PC-3 (cell line): ENCODE measurements around the gene SPTLC2. TPM values are rescaled to one million over a fixed set of nuclear protein-coding genes. Genes with fewer than 3 reads are reported as not detected.
A peak's percentile ranks its signal among the peaks of the same experiment; 100 is the strongest.
"Not testable (repeated sequence)": the region's sequence is repeated elsewhere in the genome, so short reads cannot be mapped to it uniquely, and the experiment has no call there.

Experiments
- ATAC-seq: fragments of 200-7000 bp; cut with Tn5 transposase; 2 replicates; pipeline ENCODE4 v1.9.1; 2020; ENCODE audit warnings: mild to moderate bottlenecking, moderate library complexity
- BruUV-seq: library from RNA; stranded (reverse); fragments of 400-500 nt; replicated peaks from 2 replicates; lab custom pipeline; 2021; lab: Mats Ljungman, UMichigan
- CTCF ChIA-PET: fragments of 300-600 bp; sonication (Branson Sonifier 250); formaldehyde crosslinking; loops from one replicate; lab custom pipeline; 2022; ENCODE audit warnings: antibody characterized with exemption; lab: Charles Lee
- POLR2A ChIA-PET: fragments of 300-600 bp; sonication (Branson Sonifier 250); formaldehyde crosslinking; loops from one replicate; lab custom pipeline; 2022; ENCODE audit warnings: antibody characterized with exemption; ENCODE audit not compliant: unreplicated experiment; lab: Charles Lee
- DNase-seq: peaks from one replicate; pipeline ENCODE4 v3.0.0-alpha.2; 2015
- H2AFZ ChIP-seq: fragments of 300-600 bp; sonication (generic); 2 replicates; pipeline ENCODE4 v1.6.0; 2016; ENCODE audit warnings: antibody characterized with exemption, low read length
- H3F3A ChIP-seq: fragments of 300-600 bp; sonication (generic); one replicate; pipeline ENCODE4 v1.6.0; 2017; ENCODE audit warnings: antibody characterized with exemption, low read length, control low read depth, mild to moderate bottlenecking; ENCODE audit not compliant: unreplicated experiment
- H3K27ac ChIP-seq: fragments of 300-600 bp; sonication (generic); 2 replicates; pipeline ENCODE4 v1.5.1; 2016; ENCODE audit warnings: mild to moderate bottlenecking, low read length
- H3K27me3 ChIP-seq: fragments of 300-600 bp; sonication (generic); 2 replicates; pipeline ENCODE4 v1.6.1; 2016; ENCODE audit warnings: low read length, mixed read lengths
- H3K36me3 ChIP-seq: fragments of 300-600 bp; sonication (generic); 2 replicates; pipeline ENCODE4 v1.6.1; 2016; ENCODE audit warnings: low read depth, mixed run types, low read length, mixed read lengths
- H3K4me1 ChIP-seq: fragments of 300-600 bp; sonication (generic); 2 replicates; pipeline ENCODE4 v1.5.1; 2016; ENCODE audit warnings: low read length; ENCODE audit not compliant: insufficient read depth
- H3K4me2 ChIP-seq: fragments of 300-600 bp; sonication (generic); 2 replicates; pipeline ENCODE4 v1.6.0; 2016; ENCODE audit warnings: low read length
- H3K4me3 ChIP-seq: fragments of 300-600 bp; sonication (generic); 2 replicates; pipeline ENCODE4 v1.5.1; 2016; ENCODE audit warnings: mild to moderate bottlenecking, low read length, mixed read lengths
- H3K79me2 ChIP-seq: fragments of 300-600 bp; sonication (generic); 2 replicates; pipeline ENCODE4 v1.6.1; 2017; ENCODE audit warnings: low read length, mixed read lengths
- H3K9ac ChIP-seq: fragments of 300-600 bp; sonication (generic); 2 replicates; pipeline ENCODE4 v1.6.0; 2016; ENCODE audit warnings: mild to moderate bottlenecking, low read length
- H3K9me2 ChIP-seq: fragments of 300-600 bp; sonication (generic); replicated peaks from 2 replicates; pipeline ENCODE4 v1.6.1; 2016; ENCODE audit warnings: mixed run types, low read length, mixed read lengths
- H3K9me3 ChIP-seq: fragments of 300-600 bp; sonication (generic); 2 replicates; pipeline ENCODE4 v1.6.1; 2016; ENCODE audit warnings: low read length, mixed read lengths
- H4K20me1 ChIP-seq: fragments of 300-600 bp; sonication (generic); 2 replicates; pipeline ENCODE4 v1.6.1; 2016; ENCODE audit warnings: low read length, mixed read lengths
- CTCF ChIP-seq: fragments of 300-600 bp; sonication (generic); conservative IDR thresholded peaks from 2 replicates; pipeline ENCODE4 v1.5.1; 2017; ENCODE audit warnings: antibody characterized with exemption, low read depth, mild to moderate bottlenecking, low read length
- EZH2 ChIP-seq: fragments of 300-600 bp; sonication (generic); IDR thresholded peaks from one replicate; pipeline ENCODE4 v1.6.1; 2017; ENCODE audit warnings: antibody characterized with exemption, mild to moderate bottlenecking, low read length; ENCODE audit not compliant: unreplicated experiment
- EZH2phosphoT487 ChIP-seq: fragments of 300-600 bp; sonication (generic); IDR thresholded peaks from 2 replicates; pipeline ENCODE4 v1.6.1; 2018; ENCODE audit warnings: mild to moderate bottlenecking, antibody characterized with exemption, low read length, borderline replicate concordance
- intact Hi-C: fragments of 100-400 bp; cut with micrococcal nuclease; formaldehyde crosslinking; loops from 2 replicates; pipeline ENCODE4 v1.9.0; 2023
- total RNA-seq: library from RNA; depleted of rRNA; stranded (reverse); fragments of >200 nt; gene quantifications from 2 replicates; pipeline ENCODE4 v1.2.3, GENCODE V29; 2014

SPTLC2 gene
- total RNA-seq, 1 experiment from 2014 or later = 27.6 TPM

- H3K4me3 ChIP-seq = no peak overlapping the region
- H4K20me1 ChIP-seq = 0 out of 2 replicates have a peak, but pooled peaks cover 4% of the 10 kb centered on the region
- peak; percentile 82 for DNase-seq
- no peak overlapping the region for H2AFZ ChIP-seq
- CTCF ChIA-PET = no interaction called here
- H3F3A ChIP-seq = no peaks in the 10 kb centered on the region
- POLR2A ChIA-PET = no interaction called here
- peaks cover 40% of the 10 kb centered on the region; the same call in 1 of the 2 replicates for H3K36me3 ChIP-seq
- H3K9me3 ChIP-seq = no peaks in the 10 kb centered on the region
- no peak overlapping the region; the same call in 1 of the 2 replicates for H3K27ac ChIP-seq
- intact Hi-C loops = no loop called here
- TF ChIP-seq EZH2phosphoT487 (no peak), EZH2 (no peak), CTCF (no peak)
- peak overlapping the region; percentile 44 for H3K4me2 ChIP-seq
- no TSS peak for BruUV-seq
- H3K4me1 ChIP-seq = peaks cover 31% of the 10 kb centered on the region
- H3K79me2 ChIP-seq = peaks cover 60% of the 10 kb centered on the region
- H3K9ac ChIP-seq = no peak overlapping the region
- H3K9me2 ChIP-seq = no peaks in the 10 kb centered on the region
- H3K27me3 ChIP-seq = no peaks in the 10 kb centered on the region
- peak; percentile 21 for ATAC-seq
Measured at GRCh38 chr14:77590845-77591485, 25.5 kb downstream of the SPTLC2 start.

GRCh38 chr14:77589099-77589498 is 27.3 kb downstream of the SPTLC2 start:
- Histone ChIP-seq H3K9ac (no peak overlapping the region), H3K4me3 (no peak overlapping the region), H4K20me1 (peaks cover 12% of the 10 kb centered on the region; the same call in 1 of the 2 replicates), H2AFZ (no peak overlapping the region), H3K36me3 (peaks cover 33% of the 10 kb centered on the region; the same call in 1 of the 2 replicates), H3F3A (no peaks in the 10 kb centered on the region), H3K27ac (no peak overlapping the region), H3K4me1 (peaks cover 26% of the 10 kb centered on the region), H3K9me3 (no peaks in the 10 kb centered on the region), H3K27me3 (no peaks in the 10 kb centered on the region), H3K4me2 (no peak overlapping the region), H3K9me2 (no peaks in the 10 kb centered on the region), H3K79me2 (peaks cover 79% of the 10 kb centered on the region)
- ATAC-seq = no peak
- ChIA-PET POLR2A (no interaction called here), CTCF (no interaction called here)
- DNase-seq = no peak
- TF ChIP-seq CTCF (no peak), EZH2phosphoT487 (no peak), EZH2 (no peak)
- intact Hi-C loops = no loop called here
- BruUV-seq = no TSS peak

GRCh38 chr14:77588411-77589025 is 27.9 kb downstream of the SPTLC2 start:
- DNase-seq, H3K9ac ChIP-seq, H2AFZ ChIP-seq, BruUV-seq, H3K9me2 ChIP-seq, H3F3A ChIP-seq, ATAC-seq, intact Hi-C loops, H3K4me3 ChIP-seq, H3K9me3 ChIP-seq, H3K4me2 ChIP-seq, H3K27me3 ChIP-seq, H3K27ac ChIP-seq, CTCF ChIA-PET, POLR2A ChIA-PET: not testable (repeated sequence)
- peaks cover 85% of the 10 kb centered on the region for H3K79me2 ChIP-seq
- H4K20me1 ChIP-seq = peaks cover 12% of the 10 kb centered on the region; the same call in 1 of the 2 replicates
- H3K4me1 ChIP-seq = peaks cover 20% of the 10 kb centered on the region
- H3K36me3 ChIP-seq = peaks cover 33% of the 10 kb centered on the region; the same call in 1 of the 2 replicates
